IPS DF 4.7 (cell line): Measurements from ENCODE around the gene KRTAP5-11.
"Not testable (repeated sequence)": the region's sequence is repeated elsewhere in the genome, so short reads cannot be mapped to it uniquely, and the experiment has no call there.

Source experiments
- DNase-seq: peaks from one replicate; pipeline ENCODE4 v3.0.0-alpha.2; 2013; ENCODE audit warnings: low spot score; ENCODE audit errors: extremely low read depth

The KRTAP5-11 gene

DNA sequence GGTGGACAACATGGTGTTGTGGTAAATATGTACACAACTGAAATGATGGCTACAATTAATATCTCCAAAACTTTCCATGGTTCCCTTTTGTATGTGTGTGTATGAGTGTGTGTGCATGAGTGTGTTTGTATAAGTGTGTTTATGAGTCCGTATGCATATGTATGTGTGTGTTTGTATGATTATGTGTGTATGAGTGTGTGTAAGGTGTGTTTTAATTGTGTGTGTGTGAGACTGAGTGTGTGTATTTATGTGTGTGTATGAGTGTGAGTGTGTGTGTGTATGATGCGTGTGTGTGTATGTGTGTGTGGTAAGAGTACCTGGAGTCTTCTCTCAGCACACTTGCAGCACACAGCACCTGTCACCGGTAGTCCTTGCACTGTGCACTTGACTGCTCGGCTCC, 26.7 kb downstream of the KRTAP5-11 start:
- DNase-seq, result no peak

DNA sequence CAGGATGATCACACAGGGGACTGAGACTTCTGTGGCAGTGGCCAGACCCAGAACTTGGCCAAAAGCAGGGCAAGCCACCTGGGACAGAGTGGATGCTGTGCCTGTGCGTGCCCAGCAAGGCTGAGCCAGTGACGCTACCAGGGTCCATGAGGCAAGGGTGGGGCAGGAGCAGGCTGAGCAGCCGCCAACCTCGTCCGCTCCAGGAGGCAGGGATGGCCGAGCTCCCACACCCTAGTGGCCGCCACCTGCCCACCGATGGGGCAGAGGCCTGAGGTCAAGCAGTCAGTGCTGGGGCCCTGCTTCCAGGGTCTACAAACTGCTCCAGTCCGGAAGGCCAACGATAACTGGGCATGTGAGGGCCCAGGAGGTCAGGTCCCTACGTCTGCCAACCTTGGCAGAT, 27.2 kb downstream of the KRTAP5-11 start:
- no peak for DNase-seq

DNA sequence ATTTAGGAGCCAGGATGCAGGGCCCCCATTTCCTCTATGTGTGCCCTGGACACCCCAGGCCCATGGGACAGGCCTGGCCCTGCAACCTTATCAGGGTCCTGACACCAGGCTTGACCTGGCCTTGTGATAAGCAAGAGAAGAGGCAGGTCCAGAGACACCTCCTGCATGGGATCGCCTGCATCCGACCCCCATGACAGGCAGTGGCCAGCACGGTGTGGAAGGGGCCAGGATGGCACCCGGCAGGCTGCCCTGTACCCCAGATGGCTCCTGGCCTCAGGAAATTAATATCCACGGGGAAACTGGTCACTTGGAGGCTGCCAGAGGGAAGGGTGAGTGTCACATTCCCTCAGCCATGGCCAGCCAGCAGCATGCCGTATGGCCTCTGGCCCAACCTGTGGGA, 27.7 kb downstream of the KRTAP5-11 start:
- DNase-seq, result no peak

DNA sequence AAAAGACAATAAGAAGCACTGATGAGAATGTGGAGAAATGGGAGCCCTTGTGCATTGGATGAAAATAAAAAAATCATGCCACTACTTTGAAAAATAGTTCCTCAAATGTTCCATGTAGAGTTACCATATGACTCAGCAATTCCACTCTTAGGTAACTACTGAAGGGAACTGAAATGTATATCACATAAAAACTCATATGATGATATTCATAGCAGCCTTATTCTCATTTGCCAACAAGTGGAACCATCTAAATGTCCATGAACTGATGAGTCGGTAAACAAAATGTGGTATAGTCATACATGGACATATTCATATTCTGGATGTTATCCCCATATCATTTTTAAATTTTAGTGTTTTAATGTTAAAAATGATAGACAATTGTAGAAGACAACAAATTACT, 31.0 kb downstream of the KRTAP5-11 start:
- DNase-seq, result no peak

DNA sequence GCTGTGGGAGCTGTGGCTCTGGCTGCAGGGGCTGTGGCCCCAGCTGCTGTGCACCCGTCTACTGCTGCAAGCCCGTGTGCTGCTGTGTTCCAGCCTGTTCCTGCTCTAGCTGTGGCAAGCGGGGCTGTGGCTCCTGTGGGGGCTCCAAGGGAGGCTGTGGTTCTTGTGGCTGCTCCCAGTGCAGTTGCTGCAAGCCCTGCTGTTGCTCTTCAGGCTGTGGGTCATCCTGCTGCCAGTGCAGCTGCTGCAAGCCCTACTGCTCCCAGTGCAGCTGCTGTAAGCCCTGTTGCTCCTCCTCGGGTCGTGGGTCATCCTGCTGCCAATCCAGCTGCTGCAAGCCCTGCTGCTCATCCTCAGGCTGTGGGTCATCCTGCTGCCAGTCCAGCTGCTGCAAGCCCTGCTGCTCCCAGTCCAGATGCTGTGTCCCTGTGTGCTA, 33.9 kb downstream of the KRTAP5-11 start:
- no peak for DNase-seq

DNA sequence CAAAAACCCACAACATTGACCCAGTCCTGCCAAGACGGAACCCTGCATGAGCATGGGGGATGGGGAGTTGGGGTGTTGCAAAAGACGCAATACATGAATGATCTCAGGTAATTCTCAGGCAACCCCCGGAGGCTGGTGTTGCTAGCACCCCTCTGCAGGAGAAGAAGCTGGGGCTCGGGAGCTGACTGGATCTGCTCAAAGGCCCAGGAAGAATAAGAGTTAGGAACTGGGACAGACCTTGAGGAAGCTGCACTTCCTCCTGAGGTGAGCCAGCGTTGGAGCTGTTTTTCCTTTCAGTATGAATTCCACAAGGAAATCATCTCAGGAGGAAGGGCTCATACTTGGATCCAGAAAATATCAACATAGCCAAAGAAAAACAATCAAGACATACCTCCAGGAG, 34.6 kb downstream of the KRTAP5-11 start, which contains the start of gene KRTAP5-9:
Gene KRTAP5-9 (plus strand): TSS at position 301 of the 400 bp plus-strand sequence. CDS start 238 bp downstream, outside the sequence.
- DNase-seq, result no peak

DNA sequence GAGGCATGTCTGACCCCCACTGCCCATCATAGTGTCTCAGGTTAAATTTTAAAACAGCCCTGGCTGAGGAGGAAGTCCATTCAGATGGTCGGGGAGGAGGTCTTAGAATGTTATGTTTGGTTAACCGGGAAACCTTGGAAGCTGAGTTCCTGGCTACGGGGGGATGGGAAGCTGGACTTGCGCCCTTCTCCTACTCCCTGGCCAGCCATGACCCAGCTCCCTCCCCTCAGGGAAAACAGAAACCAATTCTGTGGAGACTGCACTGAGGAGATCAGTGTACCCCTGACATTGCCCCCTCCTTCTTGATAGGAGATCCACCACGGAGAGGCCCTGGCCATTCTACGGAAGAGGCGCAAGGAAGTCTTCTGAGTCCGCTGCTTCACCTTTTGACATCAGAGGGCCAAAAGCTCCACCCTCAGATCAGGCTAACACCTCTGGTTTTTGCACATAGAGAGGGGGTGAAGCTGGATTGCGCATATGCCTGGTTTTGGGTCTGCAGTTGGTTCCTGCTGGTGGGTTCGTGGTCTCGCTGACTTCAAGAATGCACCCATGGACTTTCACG, 37.2 kb downstream of the KRTAP5-11 start:
- no peak for DNase-seq

DNA sequence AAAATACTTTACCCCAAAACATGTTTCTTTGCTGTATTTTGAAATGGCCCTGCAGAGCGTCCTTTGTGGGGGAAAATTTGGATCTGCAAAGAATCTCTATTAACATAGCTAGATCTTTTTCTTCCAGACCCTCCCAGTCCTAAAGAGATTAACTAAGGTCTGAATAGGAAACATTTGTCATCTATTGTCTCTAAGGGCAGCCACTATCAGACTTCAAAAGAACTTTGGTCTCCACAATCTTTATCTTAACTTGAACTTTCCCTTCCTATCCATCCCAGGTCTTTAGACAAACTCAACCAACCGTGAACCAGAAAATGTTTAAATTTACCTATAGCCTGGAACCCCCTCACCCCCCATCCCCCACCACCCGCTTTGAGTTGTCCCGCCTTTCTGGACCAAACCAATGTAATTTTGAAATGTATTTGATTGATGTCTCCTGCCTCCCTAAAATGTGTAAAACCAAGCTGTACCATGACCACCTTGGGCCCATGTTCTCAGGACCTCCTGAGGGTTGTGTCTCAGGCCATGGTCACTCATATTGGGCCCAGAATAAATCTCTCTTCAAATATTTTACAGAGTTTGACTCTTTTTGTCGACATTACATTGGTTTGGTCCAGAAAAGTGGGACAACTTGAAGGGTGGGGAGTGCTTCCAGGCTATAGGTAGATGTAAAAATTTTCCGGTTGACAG, 38.0 kb downstream of the KRTAP5-11 start:
- DNase-seq, result no peak

DNA sequence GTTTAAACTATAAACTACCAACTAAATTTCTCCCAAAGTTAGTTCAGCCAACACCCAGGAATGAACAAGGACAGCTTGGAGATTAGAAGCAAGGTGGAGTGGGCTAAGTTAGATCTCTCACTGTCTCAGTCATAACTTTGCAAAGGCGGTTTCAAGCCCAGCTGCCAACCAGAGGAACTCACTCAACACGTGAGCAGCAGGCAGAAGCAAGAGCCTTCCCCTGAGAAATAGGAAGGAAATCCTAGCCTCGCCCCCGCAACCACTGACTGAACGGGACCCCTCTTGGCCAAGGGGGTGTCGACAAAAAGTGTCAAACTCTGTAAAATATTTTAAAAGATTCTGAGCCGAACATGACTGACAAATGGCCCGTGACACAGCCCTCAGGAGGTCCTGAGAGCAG, 38.8 kb downstream of the KRTAP5-11 start:
- no peak for DNase-seq

DNA sequence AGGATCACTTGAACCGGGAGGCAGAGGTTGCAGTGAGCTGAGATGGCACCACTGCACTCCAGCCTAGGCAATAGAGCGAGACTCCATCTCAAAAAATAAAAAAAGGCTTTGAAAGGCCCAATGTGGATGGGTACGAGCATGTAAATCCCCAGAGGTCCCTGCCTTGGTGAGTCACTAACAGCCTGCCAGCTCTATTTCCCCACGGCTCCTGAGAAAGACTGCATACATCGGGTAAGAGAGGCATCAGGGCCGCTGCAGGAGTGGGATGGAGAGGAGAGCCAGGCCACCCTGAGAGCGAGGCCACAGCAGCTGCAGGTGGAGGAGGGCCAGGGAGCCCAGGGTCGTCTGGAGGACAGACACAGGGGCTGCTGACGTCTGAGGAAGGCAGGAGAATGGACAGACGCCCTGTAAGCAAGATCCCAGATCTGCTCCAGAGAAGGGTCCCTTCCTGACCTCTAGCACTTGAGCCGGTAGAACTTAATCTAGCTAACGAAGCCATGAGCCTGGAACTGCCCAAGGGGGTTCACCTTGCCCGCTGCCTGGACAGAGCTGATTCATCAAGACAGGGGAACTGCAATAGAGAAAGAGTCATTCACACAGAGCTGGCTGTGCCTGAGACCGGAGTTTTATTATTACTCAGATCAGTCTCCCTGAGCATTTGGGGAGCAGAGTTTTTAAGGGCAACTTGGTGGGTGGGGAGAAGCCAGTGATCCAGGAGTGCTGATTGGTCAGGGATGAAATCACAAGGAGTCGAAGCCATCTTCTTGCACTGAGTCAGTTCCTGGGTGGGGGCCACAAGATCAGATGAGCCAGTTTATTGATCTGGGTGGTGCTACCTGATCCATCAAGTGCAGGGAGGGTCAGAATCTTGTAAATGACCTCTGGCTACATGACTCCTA, 39.5 kb downstream of the KRTAP5-11 start:
- no peak for DNase-seq

DNA sequence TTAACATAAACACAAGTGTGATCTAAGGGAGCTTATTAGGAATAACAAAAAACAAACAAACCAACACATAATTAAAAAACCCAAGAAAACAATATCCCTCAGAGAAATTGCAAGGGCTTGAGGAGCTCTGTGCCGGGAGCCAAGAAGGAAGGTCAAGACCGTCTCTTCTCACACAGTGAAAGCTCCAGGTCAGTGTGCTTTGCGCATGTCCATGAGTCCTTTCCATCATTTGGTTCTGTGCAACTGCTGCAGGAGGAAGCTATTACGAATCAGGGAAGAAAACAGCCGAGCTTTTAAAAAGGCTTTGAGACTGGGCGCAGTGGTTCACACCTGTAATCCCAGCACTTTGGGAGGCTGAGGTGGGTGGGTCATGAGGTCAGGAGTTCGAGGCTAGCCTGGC, 40.3 kb downstream of the KRTAP5-11 start:
- DNase-seq, result no peak

DNA sequence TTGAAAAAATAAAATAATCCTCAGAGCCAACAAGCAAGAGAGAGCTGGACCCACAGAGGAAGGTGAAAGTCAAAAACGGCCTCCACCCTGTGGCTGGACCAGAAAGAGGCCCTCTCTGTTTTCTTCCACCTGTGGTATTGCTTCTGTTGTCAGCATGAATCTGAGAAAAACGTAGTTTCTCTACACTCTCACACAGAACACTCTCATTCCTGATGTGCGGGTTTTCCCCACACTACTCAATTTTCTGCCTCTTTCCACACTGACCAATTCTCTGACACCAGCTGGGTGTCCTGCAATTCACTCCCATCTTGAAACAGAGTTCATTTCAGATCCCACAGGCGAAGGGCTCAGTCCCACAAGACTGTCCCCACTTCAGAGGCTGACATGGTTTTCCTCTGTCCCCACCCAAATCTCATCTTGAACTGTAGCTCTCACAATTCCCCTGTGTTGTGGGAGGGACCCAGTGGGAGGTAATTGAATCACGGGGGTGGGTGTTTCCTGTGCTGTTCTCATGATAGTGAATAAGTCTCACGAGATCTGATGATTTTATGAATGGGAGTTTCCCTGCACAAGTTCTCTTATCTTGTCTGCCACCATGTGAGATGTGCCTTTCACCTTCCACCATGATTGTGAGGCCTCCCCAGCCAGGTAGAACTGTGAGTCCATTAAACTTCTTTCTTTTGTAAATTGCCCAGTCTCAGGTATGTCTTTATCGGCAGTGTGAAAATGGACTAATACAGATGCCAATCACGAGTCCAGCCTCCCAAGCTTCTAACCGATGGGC, 42.0 kb downstream of the KRTAP5-11 start:
- DNase-seq, result not testable (repeated sequence)

DNA sequence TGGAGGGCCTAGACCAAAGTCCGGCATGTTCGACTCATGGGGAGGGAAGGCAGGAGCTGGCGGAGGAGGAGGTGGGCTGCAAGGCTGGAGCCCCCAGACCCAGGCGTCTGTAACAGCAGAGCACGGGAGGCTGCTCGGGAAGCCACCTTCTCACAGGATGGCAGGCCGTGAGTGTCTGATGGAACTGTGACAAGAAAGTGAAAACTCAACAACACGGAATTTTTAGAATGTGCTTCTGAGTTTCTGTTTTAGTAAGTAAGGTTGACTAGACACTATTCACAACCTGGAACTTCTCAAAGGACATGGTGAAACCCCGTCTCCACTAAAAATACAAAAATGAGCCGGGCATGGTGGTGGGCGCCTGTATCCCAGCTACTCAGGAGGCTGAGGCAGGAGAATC, 42.7 kb downstream of the KRTAP5-11 start:
- DNase-seq, result not testable (repeated sequence)

DNA sequence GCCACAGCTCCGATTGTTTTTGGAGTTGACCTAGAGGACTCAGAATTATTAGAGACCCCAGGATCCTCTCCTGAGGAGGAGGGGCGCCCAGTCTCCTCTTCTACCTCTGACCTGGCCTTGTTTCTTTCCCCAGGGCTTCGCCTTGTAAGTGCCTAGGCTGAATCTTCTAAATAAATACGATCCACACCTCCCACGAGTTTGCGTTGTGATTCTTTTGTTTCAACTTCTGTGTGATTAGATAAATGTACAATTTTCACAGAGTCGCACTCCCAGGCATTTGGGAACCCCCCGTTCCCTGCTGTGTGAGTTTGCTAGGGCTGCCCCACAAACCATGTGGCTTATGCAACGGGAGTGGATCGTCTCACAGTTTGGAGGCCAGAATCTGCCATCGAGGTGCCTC, 43.7 kb downstream of the KRTAP5-11 start:
- DNase-seq, result no peak

DNA sequence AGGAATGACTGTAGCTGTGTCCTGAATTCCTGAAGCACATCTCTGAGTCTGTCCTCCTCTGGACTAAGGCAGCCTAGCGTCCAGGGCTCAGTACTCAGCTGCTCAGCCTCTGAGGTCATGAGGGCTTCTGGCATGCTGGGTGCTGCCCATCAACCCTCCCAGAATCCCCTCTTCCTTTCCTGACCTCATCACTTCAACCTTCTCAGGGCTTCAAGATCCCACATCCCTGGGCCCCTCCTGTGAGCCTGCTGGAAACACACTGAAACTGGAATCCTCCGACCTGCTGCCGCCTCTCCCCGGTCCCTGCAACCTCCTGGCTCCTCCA, 44.0 kb downstream of the KRTAP5-11 start:
- no peak for DNase-seq

DNA sequence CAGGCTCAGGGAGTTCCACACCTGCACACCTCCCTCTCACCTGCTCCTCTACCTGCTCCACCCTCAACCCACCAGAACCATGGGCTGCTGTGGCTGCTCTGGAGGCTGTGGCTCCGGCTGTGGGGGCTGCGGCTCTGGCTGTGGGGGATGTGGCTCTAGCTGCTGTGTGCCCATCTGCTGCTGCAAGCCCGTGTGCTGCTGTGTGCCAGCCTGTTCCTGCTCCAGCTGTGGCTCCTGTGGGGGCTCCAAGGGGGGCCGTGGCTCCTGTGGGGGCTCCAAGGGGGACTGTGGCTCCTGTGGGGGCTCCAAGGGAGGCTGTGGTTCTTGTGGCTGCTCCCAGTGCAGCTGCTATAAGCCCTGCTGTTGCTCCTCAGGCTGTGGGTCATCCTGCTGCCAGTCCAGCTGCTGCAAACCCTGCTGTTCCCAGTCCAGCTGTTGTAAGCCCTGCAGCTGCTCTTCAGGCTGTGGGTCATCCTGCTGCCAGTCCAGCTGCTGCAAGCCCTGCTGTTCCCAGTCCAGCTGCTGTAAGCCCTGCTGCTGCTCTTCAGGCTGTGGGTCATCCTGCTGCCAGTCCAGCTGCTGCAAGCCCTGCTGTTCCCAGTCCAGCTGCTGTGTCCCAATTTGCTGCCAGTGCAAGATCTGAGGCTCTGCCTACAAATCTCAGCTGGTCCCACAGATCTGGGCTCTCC, 44.6 kb downstream of the KRTAP5-11 start, which contains the start of gene KRTAP5-8:
Gene KRTAP5-8 (plus strand): TSS at position 49 of the 689 bp plus-strand sequence. CDS start 31 bp downstream, at position 80.
- DNase-seq, result not testable (repeated sequence)

DNA sequence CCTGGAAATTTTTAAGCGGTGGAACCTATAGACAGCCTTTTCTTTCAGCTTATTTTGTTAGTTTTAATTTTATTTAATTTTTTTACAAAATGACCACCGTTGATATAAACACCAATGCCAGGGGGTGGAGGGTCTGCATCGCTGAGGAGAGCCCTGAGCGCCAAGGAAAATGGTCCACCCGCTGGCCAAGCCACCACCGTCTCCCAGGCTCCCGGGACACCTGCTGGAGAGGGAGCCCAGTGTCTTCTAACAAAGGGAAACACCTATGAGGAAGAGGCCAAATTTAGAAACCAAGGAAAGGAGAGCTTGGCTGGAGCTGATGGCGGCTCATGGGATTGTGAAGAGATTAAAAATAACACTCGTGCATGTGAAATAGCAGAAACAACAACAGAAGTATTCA, 45.1 kb downstream of the KRTAP5-11 start:
- DNase-seq, result no peak

DNA sequence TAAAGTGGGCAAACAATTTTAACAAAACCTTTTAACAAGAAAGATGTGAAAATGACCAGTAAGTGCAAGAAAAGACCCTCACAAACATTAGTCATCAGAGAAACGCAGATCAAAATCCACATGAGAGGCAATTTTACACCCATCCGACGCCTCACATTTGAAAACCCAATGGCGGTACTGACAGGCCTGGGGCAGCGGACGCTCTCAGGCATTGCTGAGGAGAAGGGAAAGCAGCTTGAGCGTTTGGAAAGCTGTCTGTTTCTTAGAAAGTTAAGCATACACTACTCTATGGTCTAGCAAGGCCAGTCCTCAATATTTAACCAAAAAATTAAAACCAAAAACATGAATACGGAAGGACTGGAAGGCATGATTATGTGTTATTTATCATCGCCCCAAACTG, 46.9 kb downstream of the KRTAP5-11 start:
- no peak for DNase-seq

DNA sequence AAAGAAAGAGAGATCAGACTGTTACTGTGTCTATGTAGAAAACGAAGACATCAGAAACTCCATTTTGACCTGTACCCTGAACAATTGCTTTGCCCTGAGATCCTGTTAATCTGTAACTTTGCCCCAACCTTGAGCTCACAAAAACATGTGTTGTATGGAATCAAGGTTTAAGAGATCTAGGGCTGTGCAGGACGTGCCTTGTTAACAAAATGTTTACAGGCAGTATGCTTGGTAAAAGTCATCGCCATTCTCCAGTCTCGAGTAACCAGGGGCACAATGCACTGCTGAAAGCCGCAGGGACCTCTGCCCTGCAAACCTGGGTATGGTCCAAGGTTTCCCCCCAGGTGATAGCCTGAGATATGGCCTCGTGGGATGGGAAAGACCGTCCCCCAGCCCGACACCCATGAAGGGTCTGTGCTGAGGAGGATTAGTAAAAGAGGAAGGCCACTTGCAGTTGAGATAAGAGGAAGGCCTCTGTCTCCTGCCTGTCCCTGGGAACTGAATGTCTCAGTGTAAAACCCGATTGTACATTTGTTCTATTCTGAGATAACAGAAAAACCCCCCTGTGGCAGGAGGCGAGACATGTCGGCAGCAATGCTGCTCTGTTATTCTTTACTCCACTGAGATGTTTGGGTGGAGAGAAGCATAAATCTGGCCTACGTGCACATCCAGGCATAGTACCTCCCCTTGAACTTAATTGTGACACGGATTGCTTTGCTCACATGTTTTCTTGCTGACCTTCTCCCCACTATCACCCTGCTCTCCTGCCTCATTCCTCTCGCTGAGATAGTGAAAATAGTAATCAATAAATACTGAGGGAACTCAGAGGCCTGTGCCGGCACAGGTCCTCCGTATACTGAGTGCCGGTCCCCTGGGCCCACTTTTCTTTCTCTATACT, 47.7 kb downstream of the KRTAP5-11 start:
- DNase-seq, result not testable (repeated sequence)
